ENCODE results near the gene SMIM33. TPM values are rescaled to one million over a fixed set of nuclear protein-coding genes. Genes with fewer than 3 reads are reported as not detected.
"Not testable (repeated sequence)": the region's sequence is repeated elsewhere in the genome, so short reads cannot be mapped to it uniquely, and the experiment has no call there.

Gene SMIM33
- total RNA-seq, 5 donors from 2014 or later (not counting 1 experiment from before 2014, with no cell fraction given), result 0.13 to 1.1 (median 0.47) TPM

- no CpG with 5 or more reads among the region's 6 CpGs for WGBS (ENCODE audit: insufficient coverage)
- not testable (repeated sequence) for DNase-seq; H3K9me3 ChIP-seq; H3K9me3 Mint-ChIP-seq; H3K27me3 Mint-ChIP-seq; H3K27me3 ChIP-seq (replicated peaks in 1 of 2; ENCODE audit: control insufficient read depth in 2 of 2, extremely low read depth in 1 of 2, insufficient read depth in 2 of 2, low read length in 1 of 2); ATAC-seq (replicated peaks in 1 of 4)
- H3K36me3 Mint-ChIP-seq, result peaks cover 14% of the 10 kb centered on the region
- H3K4me1 Mint-ChIP-seq, result peaks cover 33 to 41% (median 40%) of the 10 kb centered on the region in 3 donors
- ChIA-PET CTCF (interaction anchor here (1.3 to 1.9 kb wide), 6 partner anchors 29 to 60 kb away, joined by 4 to 13 read pairs (median 8); partner anchors contain the start of gene DNAJC18 (in 1 of the 2)), POLR2A (interaction anchor here (0.5 to 2.4 kb wide), 4 partner anchors 15 to 119 kb away, joined by 3 to 9 read pairs (median 5); partner anchors contain the start of gene DNAJC18 (in 1 of the 2))
- peaks cover 2 to 30% of the 10 kb centered on the region in 2 donors for H3K36me3 ChIP-seq (ENCODE audit: control insufficient read depth in 2 of 2, extremely low read depth in 1 of 2, insufficient read depth in 1 of 2, low read length in 1 of 2)
- peak overlapping the region; percentile 46 to 83 for H3K4me3 ChIP-seq (ENCODE audit: control insufficient read depth in 1 of 2, extremely low read depth in 1 of 2, low read length in 1 of 2)
- H3K27ac Mint-ChIP-seq, result peak overlapping the region; percentile 97 to 98
- H3K4me3 Mint-ChIP-seq, result peak overlapping the region; percentile 86 to 89 (median 87)
- peaks cover 6 to 57% of the 10 kb centered on the region in 2 experiments for H3K4me1 ChIP-seq (ENCODE audit: control insufficient read depth in 1 of 2, extremely low read depth in 1 of 2, insufficient read depth in 2 of 2, low read length in 2 of 2)
- peak overlapping the region; percentile 90 for H3K27ac ChIP-seq (ENCODE audit: low read length)
Observed at GRCh38 chr5:139482890-139483208, 12.0 kb downstream of the SMIM33 start.

DNA sequence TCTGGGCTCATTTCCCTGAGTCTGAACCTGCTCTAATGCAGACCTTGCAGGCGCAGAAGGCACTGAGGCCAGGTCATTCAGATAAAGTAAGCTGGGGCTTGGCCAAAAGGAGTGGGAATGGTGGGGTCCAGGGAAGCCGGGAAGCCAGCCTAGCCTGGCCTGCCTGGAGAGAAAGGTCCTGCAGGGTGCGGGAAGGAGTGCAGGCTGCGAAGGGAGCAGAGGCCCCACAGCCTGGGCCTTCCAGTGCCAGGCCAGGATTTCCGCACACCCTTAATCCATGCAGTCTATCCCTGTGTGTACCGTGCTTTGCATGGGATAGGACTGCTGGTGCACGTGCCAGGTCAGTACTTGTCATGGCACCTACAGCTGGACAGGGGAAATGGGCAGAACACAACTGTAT, 15.4 kb downstream of the SMIM33 start:
- H3K9me3 Mint-ChIP-seq, result no peaks in the 10 kb centered on the region
- peaks cover 17 to 24% (median 20%) of the 10 kb centered on the region in 3 donors for H3K4me1 Mint-ChIP-seq
- POLR2A ChIA-PET, result interaction anchor here in 1 of 2 donors (0.6 kb wide), 1 partner anchor 56 kb away, joined by 4 read pairs; no protein-coding TSS in a partner anchor
- DNase-seq (no peak), ATAC-seq (replicated peaks in 1 of 4) (no peak)
- H3K9me3 ChIP-seq, result no peaks in the 10 kb centered on the region
- no peak overlapping the region for H3K27ac ChIP-seq (ENCODE audit: low read length)
- CTCF ChIA-PET, result no interaction called here
- 93% methylated on average over 4 of the region's 7 CpGs for WGBS (ENCODE audit: insufficient coverage)
- H3K4me3 Mint-ChIP-seq, result no peak overlapping the region
- H3K4me3 ChIP-seq (ENCODE audit: control insufficient read depth in 1 of 2, extremely low read depth in 1 of 2, low read length in 1 of 2), result no peak overlapping the region
- H3K27me3 ChIP-seq (replicated peaks in 1 of 2; ENCODE audit: control insufficient read depth in 2 of 2, extremely low read depth in 1 of 2, insufficient read depth in 2 of 2, low read length in 1 of 2), result no peaks in the 10 kb centered on the region
- H3K27ac Mint-ChIP-seq, result no peak overlapping the region
- no peaks in the 10 kb centered on the region for H3K36me3 Mint-ChIP-seq
- no peaks in the 10 kb centered on the region for H3K27me3 Mint-ChIP-seq
- H3K4me1 ChIP-seq (ENCODE audit: control insufficient read depth in 1 of 2, extremely low read depth in 1 of 2, insufficient read depth in 2 of 2, low read length in 2 of 2), result peaks cover 10 to 31% of the 10 kb centered on the region in 2 experiments
- peaks cover 0 to under 1% of the 10 kb centered on the region in 2 donors for H3K36me3 ChIP-seq (ENCODE audit: control insufficient read depth in 2 of 2, extremely low read depth in 1 of 2, insufficient read depth in 1 of 2, low read length in 1 of 2)

- H3K27me3 ChIP-seq (replicated peaks in 1 of 2; ENCODE audit: control insufficient read depth in 2 of 2, extremely low read depth in 1 of 2, insufficient read depth in 2 of 2, low read length in 1 of 2), result no peaks in the 10 kb centered on the region
- no peaks in the 10 kb centered on the region for H3K9me3 ChIP-seq
- no peak overlapping the region for H3K4me3 ChIP-seq (ENCODE audit: control insufficient read depth in 1 of 2, extremely low read depth in 1 of 2, low read length in 1 of 2)
- H3K27ac Mint-ChIP-seq, result peak overlapping the region; percentile 75 to 80
- H3K36me3 ChIP-seq (ENCODE audit: control insufficient read depth in 2 of 2, extremely low read depth in 1 of 2, insufficient read depth in 1 of 2, low read length in 1 of 2), result no peaks in the 10 kb centered on the region
- ATAC-seq (replicated peaks in 1 of 4) (no peak), DNase-seq (no peak)
- no peaks in the 10 kb centered on the region for H3K9me3 Mint-ChIP-seq
- POLR2A ChIA-PET, result interaction anchor here in 1 of 2 donors (0.6 kb wide), 1 partner anchor 8 kb away, joined by 4 read pairs; no protein-coding TSS in a partner anchor
- no peaks in the 10 kb centered on the region for H3K27me3 Mint-ChIP-seq
- CTCF ChIA-PET, result no interaction called here
- H3K4me3 Mint-ChIP-seq, result no peak overlapping the region
- H3K27ac ChIP-seq (ENCODE audit: low read length), result no peak overlapping the region
- no peaks in the 10 kb centered on the region for H3K36me3 Mint-ChIP-seq
- peaks cover 18 to 20% (median 18%) of the 10 kb centered on the region in 3 donors for H3K4me1 Mint-ChIP-seq
- H3K4me1 ChIP-seq (ENCODE audit: control insufficient read depth in 1 of 2, extremely low read depth in 1 of 2, insufficient read depth in 2 of 2, low read length in 2 of 2), result peaks cover 9 to 12% of the 10 kb centered on the region in 2 experiments
- 83% methylated on average over 2 of the region's 3 CpGs for WGBS (ENCODE audit: insufficient coverage)
Observed at GRCh38 chr5:139488260-139488659, 17.5 kb downstream of the SMIM33 start.

DNA sequence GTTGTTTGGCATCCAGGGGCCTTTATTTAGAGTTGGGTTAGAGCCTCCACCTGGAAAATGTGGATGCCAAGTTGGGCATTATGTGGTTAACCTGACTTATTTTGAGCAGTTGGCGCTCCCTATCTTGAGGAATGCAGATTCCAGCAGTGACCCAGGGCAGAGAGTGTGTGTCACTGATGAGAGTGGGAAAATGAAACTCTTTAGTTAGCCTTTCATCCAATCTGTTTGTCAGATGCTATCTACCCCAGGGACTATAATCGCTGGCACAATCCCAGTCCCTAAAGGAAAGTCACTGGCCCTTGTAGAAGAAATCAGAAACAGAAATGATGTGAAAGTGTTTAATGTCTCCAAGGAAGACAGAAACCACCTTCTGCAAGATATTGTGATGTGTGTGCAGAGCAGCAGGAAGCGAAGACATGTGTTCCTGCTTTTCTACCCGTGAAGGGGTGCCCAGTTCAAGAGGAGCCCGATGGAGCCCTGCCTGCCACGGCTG, 21.9 kb downstream of the SMIM33 start:
- H3K27ac ChIP-seq (ENCODE audit: low read length), result no peak overlapping the region
- peak overlapping the region in 1 of 3 donors; percentile 49 for H3K4me3 Mint-ChIP-seq
- DNase-seq (peak in 1 of 35 experiments; percentile 23), ATAC-seq (replicated peaks in 1 of 4) (peak; percentile 68 to 76 (median 75))
- H3K4me1 Mint-ChIP-seq, result peaks cover 23 to 31% (median 31%) of the 10 kb centered on the region in 3 donors
- no peaks in the 10 kb centered on the region for H3K36me3 Mint-ChIP-seq
- no peaks in the 10 kb centered on the region for H3K27me3 ChIP-seq (replicated peaks in 1 of 2; ENCODE audit: control insufficient read depth in 2 of 2, extremely low read depth in 1 of 2, insufficient read depth in 2 of 2, low read length in 1 of 2)
- no peaks in the 10 kb centered on the region for H3K9me3 Mint-ChIP-seq
- 20% methylated on average over 4 of the region's 6 CpGs for WGBS (ENCODE audit: insufficient coverage)
- peaks cover 7 to 9% of the 10 kb centered on the region in 2 experiments for H3K4me1 ChIP-seq (ENCODE audit: control insufficient read depth in 1 of 2, extremely low read depth in 1 of 2, insufficient read depth in 2 of 2, low read length in 2 of 2)
- no peak overlapping the region for H3K4me3 ChIP-seq (ENCODE audit: control insufficient read depth in 1 of 2, extremely low read depth in 1 of 2, low read length in 1 of 2)
- H3K27me3 Mint-ChIP-seq, result no peaks in the 10 kb centered on the region
- ChIA-PET POLR2A (no interaction called here), CTCF (no interaction called here)
- H3K27ac Mint-ChIP-seq, result peak overlapping the region; percentile 63 to 64
- no peaks in the 10 kb centered on the region for H3K9me3 ChIP-seq
- no peaks in the 10 kb centered on the region for H3K36me3 ChIP-seq (ENCODE audit: control insufficient read depth in 2 of 2, extremely low read depth in 1 of 2, insufficient read depth in 1 of 2, low read length in 1 of 2)

DNA sequence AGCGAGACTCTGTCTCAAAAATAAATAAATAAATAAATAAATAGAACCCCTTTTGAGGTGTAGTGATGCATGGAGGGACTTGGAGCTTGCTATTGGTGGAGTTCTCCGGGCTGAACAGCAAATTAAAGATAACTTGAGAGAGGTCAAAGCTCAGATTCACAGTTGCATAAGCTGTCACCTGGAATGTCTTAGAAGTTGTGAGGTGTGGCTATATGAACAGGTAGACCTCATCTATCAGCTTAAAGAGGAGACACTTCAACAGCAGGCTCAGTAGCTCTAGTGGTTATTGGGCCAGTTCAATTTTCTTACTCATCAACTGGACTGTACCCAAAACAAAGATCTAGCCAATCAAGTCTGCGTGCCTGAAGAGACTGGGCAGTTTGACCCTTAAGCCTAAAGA, 23.5 kb downstream of the SMIM33 start:
- ChIA-PET POLR2A (no interaction called here), CTCF (no interaction called here)
- Histone ChIP-seq H3K4me1 (ENCODE audit: control insufficient read depth in 1 of 2, extremely low read depth in 1 of 2, insufficient read depth in 2 of 2, low read length in 2 of 2) (peaks cover 0 to 2% of the 10 kb centered on the region in 2 experiments), H3K36me3 (ENCODE audit: control insufficient read depth in 2 of 2, extremely low read depth in 1 of 2, insufficient read depth in 1 of 2, low read length in 1 of 2) (no peaks in the 10 kb centered on the region), H3K27me3 (replicated peaks in 1 of 2; ENCODE audit: control insufficient read depth in 2 of 2, extremely low read depth in 1 of 2, insufficient read depth in 2 of 2, low read length in 1 of 2) (no peaks in the 10 kb centered on the region), H3K4me3 (ENCODE audit: control insufficient read depth in 1 of 2, extremely low read depth in 1 of 2, low read length in 1 of 2) (no peak overlapping the region), H3K9me3 (no peaks in the 10 kb centered on the region), H3K27ac (ENCODE audit: low read length) (no peak overlapping the region)
- ATAC-seq (replicated peaks in 1 of 4), result no peak
- H3K36me3 Mint-ChIP-seq, result no peaks in the 10 kb centered on the region
- no peaks in the 10 kb centered on the region for H3K9me3 Mint-ChIP-seq
- WGBS (ENCODE audit: insufficient coverage), result 100% methylated on average over 1 of the region's 3 CpGs
- DNase-seq, result no peak
- H3K27ac Mint-ChIP-seq, result no peak overlapping the region
- H3K4me3 Mint-ChIP-seq, result no peak overlapping the region
- H3K4me1 Mint-ChIP-seq, result peaks cover 17 to 22% (median 21%) of the 10 kb centered on the region in 3 donors
- no peaks in the 10 kb centered on the region for H3K27me3 Mint-ChIP-seq

- peaks cover 17 to 22% (median 21%) of the 10 kb centered on the region in 3 donors for H3K4me1 Mint-ChIP-seq
Observed at GRCh38 chr5:139494832-139495231, 24.0 kb downstream of the SMIM33 start.

More at GRCh38 chr5:139494832-139495231, 24.0 kb downstream of the SMIM33 start:
- Mint-ChIP-seq H3K9me3 (no peaks in the 10 kb centered on the region), H3K27ac (no peak overlapping the region), H3K36me3 (no peaks in the 10 kb centered on the region), H3K4me3 (no peak overlapping the region), H3K27me3 (no peaks in the 10 kb centered on the region)
- peaks cover 0 to 2% of the 10 kb centered on the region in 2 experiments for H3K4me1 ChIP-seq (ENCODE audit: control insufficient read depth in 1 of 2, extremely low read depth in 1 of 2, insufficient read depth in 2 of 2, low read length in 2 of 2)
- POLR2A ChIA-PET, result no interaction called here
- CTCF ChIA-PET, result interaction anchor here (0.5 to 0.6 kb wide), 3 partner anchors 11 to 947 kb away, joined by 3 to 6 read pairs (median 4); no protein-coding TSS in a partner anchor
- no peak overlapping the region for H3K4me3 ChIP-seq (ENCODE audit: control insufficient read depth in 1 of 2, extremely low read depth in 1 of 2, low read length in 1 of 2)
- H3K27me3 ChIP-seq (replicated peaks in 1 of 2; ENCODE audit: control insufficient read depth in 2 of 2, extremely low read depth in 1 of 2, insufficient read depth in 2 of 2, low read length in 1 of 2), result no peaks in the 10 kb centered on the region
- no peak for DNase-seq
- no peaks in the 10 kb centered on the region for H3K36me3 ChIP-seq (ENCODE audit: control insufficient read depth in 2 of 2, extremely low read depth in 1 of 2, insufficient read depth in 1 of 2, low read length in 1 of 2)
- H3K27ac ChIP-seq (ENCODE audit: low read length), result no peak overlapping the region
- no peak for ATAC-seq (replicated peaks in 1 of 4)
- no peaks in the 10 kb centered on the region for H3K9me3 ChIP-seq

Data from T-cell (primary cell).